NCI-H748 (cell line): ENCODE measurements around the gene ATP13A2.

Source experiments
- DNase-seq: peaks from one replicate; lab custom pipeline; 2025; ENCODE audit not compliant: unreplicated experiment; lab: John Stamatoyannopoulos, UW

Gene ATP13A2

DNA sequence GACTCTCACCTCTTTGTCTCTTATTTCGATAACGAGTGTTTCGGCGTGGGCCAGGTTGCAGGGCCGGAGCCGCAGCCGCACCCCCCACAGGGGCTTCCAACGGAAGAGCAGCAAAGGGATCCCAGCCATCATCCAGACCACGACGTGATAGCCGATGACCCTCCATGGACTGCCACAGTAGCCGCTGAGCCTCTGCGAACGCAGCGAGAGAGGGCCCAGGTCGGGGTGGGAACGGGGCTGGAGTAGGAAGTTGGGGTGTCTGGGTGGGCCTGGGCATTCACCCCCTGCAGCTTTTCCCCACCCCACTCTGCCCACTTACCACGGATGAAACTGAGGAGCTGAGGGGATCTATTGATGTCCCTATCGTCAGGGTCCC is 6.4 kb downstream of the ATP13A2 start:
- DNase-seq = no peak

DNA sequence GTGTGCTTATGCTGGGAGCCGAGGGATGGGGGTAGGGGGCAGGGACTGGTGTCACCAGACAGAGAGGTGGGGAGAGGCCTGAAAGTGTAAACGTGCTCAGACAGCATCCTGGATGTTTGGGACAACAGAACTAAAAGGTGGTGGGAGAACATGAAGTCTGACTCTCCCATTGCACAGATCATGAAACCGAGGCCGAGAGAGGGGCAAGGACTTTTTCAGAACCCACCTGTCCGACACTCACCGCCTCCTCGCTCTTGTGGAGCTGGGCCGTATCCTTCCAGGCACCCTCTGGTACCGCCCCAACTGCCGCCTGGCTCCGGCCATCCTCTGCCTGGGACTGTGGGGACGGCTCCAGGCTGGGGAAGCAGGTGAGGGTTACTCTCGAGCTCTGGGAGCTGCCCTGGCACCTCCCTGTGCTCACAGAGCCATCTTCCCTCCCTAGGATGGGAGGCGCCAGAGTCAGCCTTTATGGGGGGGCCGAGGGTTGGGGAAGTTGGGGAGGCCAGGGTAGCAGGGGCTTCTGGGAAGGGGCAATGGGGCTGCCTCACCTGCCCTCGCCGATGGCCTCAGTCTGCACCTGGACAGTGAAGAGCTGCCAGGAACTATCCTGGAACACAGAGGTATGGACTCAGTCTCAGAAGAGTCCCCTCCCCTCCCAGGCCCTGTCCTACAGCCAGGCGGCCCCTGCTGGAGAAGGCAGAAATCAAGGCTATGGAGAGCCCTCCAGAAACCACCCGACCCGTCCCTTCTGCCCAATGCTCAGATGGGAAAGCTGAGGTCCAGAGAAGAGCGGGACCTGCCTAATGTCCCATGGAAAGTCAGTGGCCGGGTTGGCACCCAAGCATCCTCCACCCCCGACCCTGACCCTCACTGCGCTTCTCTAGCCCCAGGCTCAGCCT is 7.0 kb downstream of the ATP13A2 start:
- DNase-seq = no peak

DNA sequence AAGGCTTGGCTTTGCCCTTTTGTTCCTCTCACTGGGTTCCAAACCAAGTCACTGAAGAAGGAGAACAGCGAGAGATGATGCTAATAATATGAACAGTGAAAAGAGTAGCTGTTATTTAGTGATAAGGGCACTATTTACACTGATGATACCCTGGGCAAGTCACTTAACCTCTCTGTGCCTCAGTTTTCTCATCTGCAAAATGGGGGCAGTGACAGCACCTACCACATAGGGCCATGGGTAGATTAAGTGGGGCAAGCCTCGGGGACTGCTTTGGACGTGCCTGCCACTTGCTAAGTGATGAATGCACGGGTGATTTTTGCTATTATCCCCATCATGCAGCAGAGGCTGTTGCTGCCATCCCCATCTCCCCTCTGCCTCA is 9.2 kb downstream of the ATP13A2 start:
- DNase-seq = no peak

DNA sequence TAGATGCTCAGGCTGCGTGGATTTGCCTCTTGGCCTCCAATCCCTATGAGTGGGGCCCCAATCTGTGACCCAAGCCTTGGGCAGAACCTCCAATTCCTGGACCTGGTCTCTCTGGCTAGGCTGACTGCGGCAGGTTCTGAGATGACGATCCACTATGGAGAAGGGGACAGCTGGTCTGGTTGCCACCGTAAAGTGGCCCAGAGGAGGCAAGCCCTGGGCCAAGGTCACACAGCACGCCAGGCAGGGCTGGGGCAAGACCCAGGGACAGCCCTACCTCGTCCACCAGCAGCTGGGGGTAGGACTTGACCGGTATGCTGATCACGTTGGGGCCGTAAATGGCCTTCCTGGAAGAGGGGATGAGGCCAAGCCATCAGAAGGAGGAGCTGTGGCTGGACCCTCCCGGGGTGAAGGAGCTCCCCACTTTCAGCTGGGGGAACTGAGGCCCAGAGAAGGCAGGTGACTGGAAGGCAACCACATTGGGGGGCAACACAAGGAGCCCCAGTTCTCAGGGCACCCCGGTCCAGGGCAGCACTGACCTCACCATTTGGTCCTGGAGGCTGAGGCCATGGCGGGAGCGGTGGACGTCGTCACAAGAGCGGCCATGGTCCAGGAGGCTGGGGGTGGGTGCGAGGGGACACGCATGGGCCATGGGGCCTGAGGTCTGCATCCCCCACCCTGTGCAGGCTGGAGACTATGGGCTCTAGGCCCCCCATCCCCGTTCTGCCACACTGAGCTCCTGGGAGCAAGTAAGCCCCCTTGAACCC is 9.8 kb downstream of the ATP13A2 start:
- no peak for DNase-seq

DNA sequence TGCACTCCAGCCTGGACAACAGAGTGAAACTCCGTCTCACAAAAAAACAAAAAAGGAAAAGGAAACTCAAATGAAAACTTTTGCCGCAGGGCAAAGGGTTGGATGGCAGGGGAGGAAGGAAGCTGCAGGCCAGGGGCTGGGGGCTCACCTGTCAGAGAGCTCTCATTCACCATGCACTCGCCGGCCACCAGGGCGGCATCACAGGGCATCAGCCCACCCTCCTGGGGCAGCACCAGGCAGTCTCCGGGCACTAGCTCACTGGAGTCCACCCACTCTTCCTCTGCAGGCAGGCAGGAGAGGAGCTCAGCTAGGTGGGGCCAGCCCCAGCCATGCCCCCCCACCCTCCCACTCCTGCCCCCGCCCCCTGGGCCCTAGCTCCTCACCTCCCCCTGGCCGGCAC is 11.9 kb downstream of the ATP13A2 start:
- DNase-seq = no peak

DNA sequence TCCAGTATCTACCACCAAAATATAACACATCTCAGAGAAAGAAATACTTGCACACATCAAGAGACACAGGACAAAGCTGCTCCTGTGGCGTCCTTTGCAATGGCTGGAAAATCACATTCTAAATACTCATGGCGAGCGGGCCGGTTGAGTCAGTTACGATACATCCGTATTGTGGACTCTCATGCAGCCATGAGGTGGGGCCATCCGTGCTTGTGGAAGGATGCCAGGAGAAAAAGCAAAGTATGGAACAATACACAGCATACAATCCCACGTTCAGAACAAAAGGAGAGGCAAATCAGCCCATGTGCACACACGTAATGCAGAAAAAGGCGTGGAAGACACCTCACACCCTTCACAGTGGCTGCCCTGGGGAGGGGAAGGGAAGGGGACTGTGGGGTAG is 13.1 kb downstream of the ATP13A2 start:
- no peak for DNase-seq

DNA sequence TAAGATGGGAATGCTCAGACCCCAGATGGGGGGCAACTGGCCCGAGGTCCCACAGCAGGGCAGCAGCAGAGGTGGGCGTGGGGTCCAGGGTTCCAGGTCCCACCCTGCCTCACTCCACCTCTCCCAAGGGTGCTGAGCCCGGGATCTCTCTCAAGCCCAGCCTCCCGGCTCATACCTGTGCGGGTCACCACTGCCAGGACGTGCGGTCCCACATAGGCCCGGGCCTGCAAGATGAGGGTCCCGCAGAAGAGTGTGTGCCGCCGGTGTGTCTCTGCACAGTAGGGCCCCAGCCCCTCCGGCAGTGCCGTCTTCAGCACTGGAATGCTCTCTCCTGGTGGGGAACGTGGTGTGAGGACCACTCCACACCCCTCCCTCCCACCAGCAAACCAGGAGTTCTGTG is 14.9 kb downstream of the ATP13A2 start:
- DNase-seq = no peak

DNA sequence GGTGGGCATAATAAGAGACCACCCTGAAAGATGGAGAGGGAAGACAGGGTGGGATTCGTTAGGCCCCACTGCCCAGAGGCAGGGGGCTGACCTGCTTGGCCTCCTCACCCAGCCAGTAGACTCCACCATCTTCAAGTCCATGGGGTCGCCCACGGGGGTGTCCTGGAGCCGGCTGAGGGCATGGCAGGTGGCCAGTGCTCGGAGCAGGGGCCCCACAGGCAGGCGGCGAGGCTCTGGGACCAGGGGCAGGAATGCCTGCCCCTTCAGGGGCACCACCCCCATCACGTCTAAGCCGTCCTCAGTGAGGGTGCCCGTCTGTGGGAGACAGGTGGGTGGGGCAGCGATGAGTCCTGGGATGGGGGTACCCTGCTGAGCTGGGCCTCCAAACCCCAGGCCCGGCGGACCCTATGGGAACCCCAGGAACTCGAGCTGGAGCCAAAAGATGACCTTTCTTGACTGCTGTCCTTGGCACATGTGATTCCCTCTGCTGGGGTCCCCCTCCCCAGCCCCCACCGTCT is 18.1 kb downstream of the ATP13A2 start:
- DNase-seq = no peak

DNA sequence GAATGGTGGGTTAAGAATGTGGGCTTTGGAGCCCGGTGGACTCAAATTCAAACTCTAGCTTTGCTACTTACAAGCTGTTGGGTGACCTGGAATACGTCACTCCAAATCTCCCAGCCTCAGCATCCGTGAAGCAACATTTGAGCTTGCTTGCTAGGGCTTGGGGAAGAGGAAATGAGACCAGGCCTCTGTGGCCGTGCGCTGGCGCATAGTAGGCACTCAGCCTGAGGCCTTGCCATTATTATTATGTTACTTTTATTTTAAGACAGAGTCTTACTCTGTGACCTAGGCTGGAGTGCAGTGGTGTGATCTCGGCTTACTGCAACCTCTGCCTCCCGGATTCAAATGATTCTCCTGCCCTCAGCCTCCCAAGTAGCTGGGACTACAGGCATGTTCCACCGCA is 19.1 kb downstream of the ATP13A2 start:
- DNase-seq = no peak

DNA sequence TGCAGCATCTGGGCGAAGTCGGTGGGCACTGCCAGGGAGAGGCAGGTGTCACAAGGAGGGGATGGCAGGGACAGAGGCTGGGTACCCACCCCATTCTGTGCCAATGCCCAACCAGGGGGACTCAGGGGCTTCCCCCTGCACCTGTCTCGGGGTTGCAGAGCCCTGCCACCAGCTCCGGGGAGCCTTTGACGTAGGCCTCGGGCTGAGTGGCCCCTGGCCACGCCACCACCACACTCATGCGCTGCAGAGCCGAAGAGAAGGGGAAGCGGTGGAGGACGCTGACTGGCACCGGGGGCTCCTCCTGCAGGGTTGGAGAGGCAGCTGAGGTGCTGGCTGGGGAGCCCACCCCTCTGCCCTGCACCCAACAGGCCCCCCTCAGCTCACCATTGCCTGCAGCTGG is 19.6 kb downstream of the ATP13A2 start:
- DNase-seq = no peak

DNA sequence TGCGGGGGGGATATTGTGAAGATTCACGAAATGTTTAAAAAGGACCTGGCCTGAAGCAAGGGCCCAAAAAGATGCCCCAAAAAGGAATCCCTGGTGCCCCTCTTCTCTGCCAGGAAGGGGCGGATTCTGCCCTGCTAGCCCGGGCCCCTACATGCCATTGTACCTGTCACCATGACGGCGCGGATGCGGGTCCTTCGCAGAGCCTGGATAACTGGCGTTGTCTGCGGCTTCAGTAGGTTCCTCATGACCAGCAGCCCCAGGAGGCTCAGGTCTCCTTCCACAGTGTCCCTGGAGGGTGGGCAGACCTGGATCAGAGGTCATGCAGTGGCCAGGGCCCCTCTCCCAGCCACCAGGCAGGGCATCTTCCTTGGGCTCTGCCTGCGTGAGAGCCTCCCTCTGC is 20.2 kb downstream of the ATP13A2 start:
- DNase-seq = no peak

DNA sequence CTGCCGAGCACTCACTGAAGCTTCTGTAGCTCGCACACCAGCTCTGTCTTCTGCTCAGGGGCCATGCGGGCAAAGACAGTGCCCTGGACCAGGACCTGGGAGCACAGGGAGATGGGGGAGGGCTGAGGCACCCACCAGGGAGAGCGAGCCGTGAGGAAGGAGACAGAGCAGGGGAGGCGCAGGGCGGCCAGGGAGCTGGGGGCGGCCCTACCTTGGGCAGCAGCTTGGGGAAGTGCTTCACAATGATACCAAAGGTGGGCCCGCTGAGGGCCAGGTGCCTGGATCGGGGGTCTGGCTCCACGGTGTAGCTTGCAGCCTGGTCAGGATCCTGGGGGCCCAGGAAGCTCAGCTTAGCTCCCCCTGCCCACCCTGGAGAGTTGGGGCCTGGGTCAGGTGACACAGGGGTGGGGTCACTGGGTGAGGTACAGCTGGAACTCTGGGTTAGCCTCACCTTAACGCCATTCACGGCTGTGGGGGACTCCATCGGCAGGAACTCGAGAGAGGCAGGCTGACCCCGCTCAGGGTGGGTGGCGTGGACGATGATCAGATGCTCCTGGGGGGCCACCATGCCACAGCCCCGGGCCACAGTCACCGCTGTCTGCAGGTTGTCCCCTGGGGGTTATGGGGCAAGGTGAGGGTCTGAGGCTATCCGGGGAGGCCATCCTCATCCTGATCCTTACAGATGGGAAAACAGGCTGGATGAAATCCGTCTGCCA is 21.9 kb downstream of the ATP13A2 start:
- no peak for DNase-seq

DNA sequence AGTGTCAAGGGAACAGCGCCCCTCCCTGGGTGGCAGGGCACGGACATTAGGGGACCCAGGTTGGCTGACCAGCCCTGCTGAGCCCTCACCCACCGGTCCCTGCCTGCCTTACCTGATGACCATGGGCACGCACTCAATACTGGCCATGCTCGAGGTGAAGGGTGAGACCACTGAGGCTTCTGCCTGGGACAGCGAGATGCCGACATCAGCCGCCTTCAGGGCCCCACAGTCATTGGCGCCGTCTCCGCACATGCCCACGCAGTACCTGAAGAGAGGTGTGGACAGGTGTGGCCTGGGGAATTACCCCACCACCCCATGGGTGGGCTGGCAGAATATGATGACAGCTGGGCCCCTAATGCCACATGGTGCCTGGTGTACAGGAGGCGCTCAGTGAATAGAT is 23.5 kb downstream of the ATP13A2 start:
- no peak for DNase-seq

DNA sequence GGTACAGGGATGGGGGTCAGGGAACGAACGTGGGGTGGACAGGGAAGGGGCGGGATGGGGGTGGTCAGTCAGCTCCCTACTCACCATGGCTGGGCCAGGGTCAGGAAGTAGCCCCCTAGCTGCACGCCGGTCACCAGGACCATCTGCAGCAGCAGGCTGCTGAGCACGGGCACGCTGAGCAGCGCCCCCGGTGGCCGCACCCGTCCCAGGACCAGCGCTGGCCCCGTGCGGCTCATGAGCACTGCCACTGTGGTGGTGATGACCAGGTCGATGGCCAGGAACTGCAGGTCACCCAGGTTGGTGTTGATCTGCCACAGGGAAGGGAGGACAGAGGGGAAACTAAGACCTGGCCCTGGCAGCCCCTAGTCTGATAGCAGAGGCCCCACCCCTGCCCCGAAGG is 24.8 kb downstream of the ATP13A2 start:
- no peak for DNase-seq

DNA sequence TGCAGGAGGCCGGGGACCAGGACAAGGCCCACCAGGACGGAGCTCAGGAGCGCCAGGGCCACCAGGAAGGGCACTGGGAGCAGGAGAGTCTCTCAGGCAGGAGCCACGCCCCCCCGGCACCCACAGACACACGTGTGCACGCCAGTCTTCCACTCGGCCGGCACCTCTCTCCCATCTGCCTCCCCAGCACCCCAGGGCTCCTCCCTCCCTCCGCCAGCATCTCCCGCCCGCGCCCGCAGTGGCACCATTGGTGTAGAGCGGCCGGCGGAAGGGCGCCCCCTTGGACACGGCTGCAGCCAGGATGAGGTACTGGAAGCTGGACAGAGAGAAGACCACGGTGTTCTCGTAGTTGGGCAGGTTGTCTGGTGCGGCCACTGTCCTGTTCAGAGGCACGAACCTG is 25.2 kb downstream of the ATP13A2 start:
- DNase-seq = no peak

DNA sequence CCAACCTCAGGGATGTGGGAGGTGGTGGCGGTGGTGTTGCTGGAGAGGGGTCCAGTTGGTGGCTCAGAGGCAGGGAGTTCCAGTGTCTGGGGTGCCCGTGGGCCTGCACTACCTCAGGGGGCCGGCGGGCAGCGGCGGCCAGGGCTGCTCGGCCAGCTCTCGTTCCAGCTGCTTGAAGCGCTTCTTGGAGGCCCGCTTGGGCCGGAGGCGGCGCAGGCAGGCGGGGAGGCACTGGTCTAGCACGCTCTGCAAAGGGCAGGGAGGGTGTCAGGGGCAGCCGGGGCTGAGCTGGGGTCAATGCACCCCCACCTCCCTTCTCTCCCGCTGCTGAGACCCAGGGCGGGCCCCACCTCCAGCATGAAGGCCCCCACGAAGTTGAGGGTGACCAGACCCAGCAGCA is 25.6 kb downstream of the ATP13A2 start:
- no peak for DNase-seq

DNA sequence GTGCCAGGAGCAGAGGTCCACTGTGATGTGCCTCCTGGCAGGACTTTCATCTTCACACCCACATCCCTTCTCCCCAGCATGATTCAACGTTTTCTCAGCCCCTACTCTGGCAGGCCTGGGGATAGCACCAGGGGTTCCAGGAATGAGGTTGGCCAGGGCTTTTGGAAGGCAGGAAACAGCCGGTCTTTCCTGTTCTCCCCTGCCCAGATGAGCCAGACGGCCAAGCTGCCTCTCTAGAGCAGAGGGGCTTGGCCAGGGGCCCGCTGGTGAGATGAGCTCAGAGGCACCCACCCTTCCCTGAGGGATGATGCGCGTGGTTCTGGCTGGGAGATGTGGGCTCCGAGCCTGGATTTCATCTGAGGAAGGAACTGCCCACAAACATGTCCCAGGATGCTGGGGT is 27.0 kb downstream of the ATP13A2 start:
- DNase-seq = no peak

DNA sequence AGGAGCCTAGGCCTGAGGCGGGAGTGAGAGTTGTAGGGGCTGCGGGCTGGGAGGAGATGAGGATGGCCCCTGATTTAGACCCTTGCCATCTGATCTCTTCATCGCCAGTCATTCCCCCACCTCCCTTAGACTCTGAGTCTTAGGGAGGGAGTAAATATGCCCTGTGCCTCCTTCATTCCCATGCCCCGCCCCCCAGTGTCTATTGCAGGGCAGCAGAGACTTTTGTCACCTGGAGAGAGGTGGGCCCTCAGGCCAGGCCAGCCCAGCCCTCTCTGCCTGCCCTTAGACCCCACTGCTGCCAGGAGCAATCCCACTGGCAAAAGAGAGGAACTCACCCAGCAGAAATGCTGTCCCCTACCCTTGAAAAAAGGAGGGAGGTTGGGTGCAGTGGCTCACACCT is 28.1 kb downstream of the ATP13A2 start:
- DNase-seq = no peak

DNA sequence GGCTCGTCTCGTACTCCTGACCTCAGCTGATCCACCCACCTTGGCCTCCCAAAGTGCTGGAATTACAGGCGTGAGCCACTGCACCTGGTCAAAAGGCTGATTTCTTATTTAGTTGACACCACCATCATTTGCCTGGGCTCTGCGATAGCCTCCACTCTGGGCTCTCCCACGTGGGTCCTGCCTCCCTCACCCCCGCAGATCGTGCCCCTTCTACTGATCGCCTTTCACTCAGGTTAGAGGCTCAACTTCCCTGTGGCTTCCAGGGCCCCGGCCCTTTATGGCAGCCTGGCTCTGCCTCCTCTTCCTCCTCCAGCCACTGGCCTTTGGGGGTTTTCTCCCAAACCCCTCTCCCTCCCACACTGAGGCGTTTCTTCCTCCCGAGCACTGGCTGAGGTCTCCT is 28.8 kb downstream of the ATP13A2 start:
- DNase-seq = no peak

DNA sequence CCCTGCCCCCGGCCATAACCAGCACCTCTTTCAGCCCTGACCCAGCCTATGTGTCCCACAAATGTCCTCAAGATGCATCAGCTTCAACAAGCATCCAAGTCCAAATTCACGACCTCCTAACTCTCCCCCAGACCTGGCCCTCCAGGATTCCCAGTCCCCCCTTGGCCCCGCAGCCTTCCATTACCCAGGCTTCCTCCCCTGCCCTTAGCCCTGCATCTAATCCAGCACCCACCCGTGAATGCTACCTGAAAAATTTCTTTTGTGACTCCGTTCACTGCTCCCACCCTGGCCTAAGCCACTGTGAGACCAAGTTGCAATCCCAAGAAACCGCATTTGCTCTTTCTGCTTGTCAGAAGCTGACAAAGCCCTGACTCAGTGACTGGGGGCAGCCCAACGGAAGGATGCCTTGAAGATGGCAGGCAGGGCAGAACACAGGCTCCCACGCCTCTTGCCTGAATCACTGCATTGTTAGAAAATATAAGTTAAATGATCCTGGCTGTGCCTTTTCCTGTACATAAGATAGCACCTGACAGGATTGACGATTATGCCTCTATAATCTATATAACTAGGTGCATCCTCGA is 30.4 kb downstream of the ATP13A2 start:
- DNase-seq = no peak
